Pons (tissue), 1 donor: ENCODE data around the gene SEMG2.

Experiments
- DNase-seq: peaks from one replicate; pipeline ENCODE4 v3.0.0-alpha.2; 2016; ENCODE audit warnings: low spot score

Gene SEMG2

GRCh38 chr20:45229264-45230056 lies 8.3 kb downstream of the SEMG2 start:
- DNase-seq, result no peak

GRCh38 chr20:45230631-45231030 lies 9.5 kb downstream of the SEMG2 start:
- DNase-seq, result no peak

- no peak for DNase-seq
Observed at GRCh38 chr20:45235995-45236394, 14.8 kb downstream of the SEMG2 start.

DNA sequence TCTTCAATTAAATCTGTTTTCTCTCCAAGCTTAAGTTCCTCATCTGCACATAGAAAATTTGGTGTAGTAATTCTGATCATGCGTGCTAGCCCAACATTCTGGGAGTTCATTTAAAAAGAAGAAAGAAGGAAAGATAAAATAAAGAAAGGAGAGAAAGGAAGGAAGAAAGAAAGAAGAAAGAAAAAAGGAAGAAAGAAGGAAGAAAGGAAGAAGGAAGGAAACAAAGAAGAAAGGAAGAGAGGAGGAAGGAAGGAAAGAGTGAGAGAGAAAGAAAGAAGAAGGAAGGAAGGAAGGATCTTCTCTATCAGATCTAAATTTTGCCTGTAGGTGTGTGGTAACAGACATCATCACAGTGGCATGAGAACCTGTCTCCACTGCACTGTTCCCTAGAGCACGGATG lies 17.0 kb downstream of the SEMG2 start:
- DNase-seq, result no peak

DNA sequence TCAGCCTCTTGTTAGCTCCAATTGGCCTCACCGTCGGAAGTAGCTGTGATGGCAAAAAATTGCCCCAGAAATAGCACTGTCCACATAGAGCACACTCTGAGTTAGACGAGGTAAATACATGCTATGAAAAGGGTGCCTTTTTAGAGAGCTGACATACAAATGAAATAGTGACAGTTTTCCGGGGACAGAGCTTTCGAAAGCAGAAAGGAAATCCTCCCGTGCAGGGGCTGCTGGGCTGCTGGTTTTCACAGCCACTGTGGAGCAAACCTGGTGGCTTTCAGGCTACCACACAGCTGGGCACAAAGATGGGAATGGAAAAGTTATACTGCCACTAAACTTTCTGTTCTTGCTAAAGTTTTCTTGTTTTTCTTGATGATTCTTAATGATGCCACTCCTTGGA lies 24.9 kb downstream of the SEMG2 start:
- no peak for DNase-seq

GRCh38 chr20:45247865-45248264 lies 26.7 kb downstream of the SEMG2 start:
- no peak for DNase-seq

GRCh38 chr20:45248609-45249008 lies 27.4 kb downstream of the SEMG2 start:
- no peak for DNase-seq

GRCh38 chr20:45251884-45252560 lies 30.8 kb downstream of the SEMG2 start:
- no peak for DNase-seq

DNA sequence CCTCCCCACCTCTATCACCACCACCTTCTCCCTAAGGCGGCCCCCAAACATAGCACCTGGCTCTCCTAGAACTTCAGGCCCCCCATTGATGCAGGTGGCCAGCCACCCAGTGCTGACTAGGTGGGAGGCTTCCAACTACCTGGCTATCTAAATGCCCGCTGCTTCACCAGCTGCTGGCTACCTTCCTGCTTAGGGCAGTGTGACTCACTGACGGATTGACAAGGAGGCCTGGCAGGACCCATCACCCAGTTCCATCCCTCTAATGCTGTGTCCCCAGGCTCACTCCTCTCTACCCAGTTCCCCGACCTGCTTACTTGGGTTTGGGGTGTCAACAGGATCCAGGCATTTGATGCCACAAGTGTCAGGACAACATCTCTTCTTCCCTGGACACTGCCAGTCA lies 32.1 kb downstream of the SEMG2 start:
- no peak for DNase-seq

GRCh38 chr20:45254383-45255262 lies 33.5 kb downstream of the SEMG2 start, which contains the start of gene SLPI:
Gene SLPI (minus strand): TSS chr20:45254564. CDS start chr20:45254543, 21 bp downstream.
- peak; percentile 29 for DNase-seq

DNA sequence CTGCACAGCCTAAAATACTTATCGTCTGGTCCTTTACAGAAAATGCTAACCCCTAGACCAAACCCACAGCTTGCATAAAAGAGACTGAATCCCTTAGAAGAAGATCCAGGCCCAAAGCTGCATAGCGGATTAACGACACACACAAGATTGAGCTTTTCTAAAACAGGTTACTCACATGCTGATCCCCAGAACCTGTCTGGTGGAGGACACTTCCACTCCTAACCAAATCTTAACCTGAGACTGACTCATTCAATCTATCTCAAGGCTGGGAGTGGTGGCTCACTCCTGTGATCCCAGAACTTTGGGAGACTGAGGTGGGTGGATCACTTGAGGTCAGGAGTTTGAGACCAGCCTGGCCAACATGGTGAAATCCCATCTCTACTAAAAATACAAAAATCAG lies 36.0 kb downstream of the SEMG2 start:
- no peak for DNase-seq

GRCh38 chr20:45257711-45258110 lies 36.5 kb downstream of the SEMG2 start:
- no peak for DNase-seq

GRCh38 chr20:45258259-45258658 lies 37.1 kb downstream of the SEMG2 start:
- no peak for DNase-seq

DNA sequence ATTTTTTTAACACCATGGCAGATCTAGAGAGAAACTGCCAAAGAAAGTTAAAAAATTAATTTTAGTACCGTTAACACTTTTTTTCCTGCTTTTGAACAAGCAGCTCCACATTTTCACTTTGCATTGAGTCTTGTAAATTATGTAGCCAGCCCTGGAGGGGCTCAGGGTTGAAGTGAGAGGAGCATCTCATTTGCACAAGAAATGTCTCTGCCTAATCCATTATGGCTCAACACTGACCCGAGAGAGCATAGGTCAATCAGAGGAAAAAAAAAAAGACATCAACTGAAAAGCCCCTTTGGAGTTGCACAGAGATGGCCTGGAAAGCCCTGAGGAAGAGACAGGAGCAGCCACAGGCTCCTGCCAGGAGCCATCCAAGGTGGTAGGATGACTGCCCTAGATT lies 37.5 kb downstream of the SEMG2 start:
- no peak for DNase-seq

DNA sequence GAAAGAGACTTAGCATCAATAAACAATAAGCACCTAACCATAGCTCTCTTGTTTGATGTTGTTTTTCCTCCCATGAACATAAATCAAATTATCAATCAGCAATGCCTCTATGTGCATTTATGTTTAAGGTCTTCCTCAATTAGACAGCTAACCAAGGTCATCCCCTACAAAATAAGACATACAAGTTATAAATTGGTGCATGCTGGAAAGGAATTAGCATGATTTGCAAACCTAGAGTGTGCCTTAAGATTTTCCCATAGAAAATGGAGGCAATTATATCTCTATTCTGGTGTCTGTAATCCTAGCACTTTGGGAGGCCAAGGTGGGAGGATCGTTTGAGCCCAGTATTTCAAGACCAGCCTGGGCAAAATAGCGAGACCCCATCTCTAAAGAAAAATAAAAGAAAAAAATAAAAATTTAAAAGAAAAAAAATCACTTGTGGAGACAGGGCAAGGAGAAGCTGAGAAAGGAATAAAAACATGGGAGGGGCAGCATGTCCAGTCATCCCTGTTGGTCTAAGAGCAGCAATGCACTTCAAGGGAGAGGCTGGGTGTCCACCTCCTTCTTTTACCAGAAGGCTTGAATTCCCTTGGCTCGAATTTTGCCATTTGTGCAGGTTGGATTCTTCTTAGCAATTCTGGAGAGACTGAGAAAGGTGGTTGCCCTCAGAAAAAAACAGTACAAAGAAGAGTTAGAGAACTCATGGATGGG lies 42.5 kb downstream of the SEMG2 start:
- no peak for DNase-seq

GRCh38 chr20:45266977-45267376 lies 45.8 kb downstream of the SEMG2 start:
- DNase-seq, result no peak

DNA sequence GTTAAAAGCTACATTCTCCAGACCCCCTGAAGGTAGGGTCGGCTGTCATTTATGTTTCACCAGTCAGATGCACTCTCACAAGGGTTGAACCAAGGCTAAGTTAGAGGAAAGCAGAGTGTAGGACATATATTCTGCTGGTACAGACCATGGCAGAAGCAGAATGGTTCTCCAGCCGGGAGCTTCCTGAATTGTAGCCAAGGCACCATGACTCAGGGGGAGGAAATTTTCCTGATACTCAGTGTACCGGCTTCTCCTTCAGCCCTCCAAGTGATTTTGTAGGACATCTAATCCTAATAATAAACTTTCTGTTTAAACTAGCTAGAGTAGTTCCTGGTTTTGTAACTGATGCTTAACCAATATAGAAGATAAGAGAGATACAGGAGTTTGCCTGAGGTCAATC lies 47.4 kb downstream of the SEMG2 start:
- DNase-seq, result no peak

- no peak for DNase-seq
Observed at GRCh38 chr20:45269056-45269455, 47.9 kb downstream of the SEMG2 start.

DNA sequence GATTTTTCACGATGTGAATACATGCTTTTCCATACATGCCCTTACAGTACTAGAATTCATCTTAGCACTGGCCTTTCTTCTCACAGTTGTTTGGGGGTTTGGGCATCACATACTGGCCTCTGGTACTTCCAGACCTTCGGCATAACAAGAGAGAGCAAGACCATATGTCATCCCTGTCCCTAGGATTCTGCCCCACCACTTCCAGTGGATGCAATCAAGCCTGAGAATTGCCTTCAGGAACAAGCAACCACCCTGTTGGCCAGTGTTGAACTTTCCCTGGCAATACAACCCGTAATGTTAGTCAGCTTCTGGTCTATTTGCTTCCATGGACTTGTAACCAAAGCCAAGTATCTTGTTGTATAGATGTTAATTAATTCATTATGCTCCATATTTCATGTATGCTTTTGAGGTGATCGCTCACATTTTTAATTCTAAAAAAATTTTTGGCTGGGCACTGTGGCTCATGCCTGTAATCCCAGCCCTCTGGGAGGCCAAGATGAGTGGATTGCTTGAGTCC lies 48.6 kb downstream of the SEMG2 start:
- DNase-seq, result no peak
